ENCODE results near the gene MMP1. TPM values are rescaled to one million over a fixed set of nuclear protein-coding genes. Genes with fewer than 3 reads are reported as not detected.
"Not testable (repeated sequence)": the region's sequence is repeated elsewhere in the genome, so short reads cannot be mapped to it uniquely, and the experiment has no call there.

Gene MMP1
- total RNA-seq, 2 experiments from 2014 or later = not detected

DNA sequence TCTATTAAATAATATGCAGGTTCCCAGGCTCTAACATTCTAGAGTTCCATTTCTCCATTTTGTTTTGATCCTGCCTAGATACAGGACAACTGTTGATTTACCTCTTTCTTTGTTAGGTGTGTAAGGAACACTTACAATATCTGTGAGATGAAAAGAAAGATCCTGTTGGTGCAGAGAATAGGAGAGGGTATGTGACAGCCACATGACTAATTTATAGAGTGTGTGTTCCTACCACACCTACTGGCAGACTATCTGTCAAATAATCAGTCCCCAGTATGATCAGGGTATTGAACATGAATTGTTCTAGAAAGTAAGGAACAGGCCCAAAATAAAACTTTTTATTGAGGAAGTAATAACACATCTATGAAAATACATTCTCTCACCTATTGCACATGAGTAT, 27.8 kb downstream of the MMP1 start:
- DNase-seq = no peak
- ChIA-PET CTCF (no interaction called here), POLR2A (no interaction called here)
- no peaks in the 10 kb centered on the region for H3K9me3 Mint-ChIP-seq
- H3K4me3 Mint-ChIP-seq = no peak overlapping the region
- no peaks in the 10 kb centered on the region for H3K4me1 Mint-ChIP-seq
- peaks cover 10% of the 10 kb centered on the region for H3K27me3 Mint-ChIP-seq
- no peaks in the 10 kb centered on the region for H3K36me3 Mint-ChIP-seq (ENCODE audit: low read depth)
- H3K27ac Mint-ChIP-seq = no peak overlapping the region

DNA sequence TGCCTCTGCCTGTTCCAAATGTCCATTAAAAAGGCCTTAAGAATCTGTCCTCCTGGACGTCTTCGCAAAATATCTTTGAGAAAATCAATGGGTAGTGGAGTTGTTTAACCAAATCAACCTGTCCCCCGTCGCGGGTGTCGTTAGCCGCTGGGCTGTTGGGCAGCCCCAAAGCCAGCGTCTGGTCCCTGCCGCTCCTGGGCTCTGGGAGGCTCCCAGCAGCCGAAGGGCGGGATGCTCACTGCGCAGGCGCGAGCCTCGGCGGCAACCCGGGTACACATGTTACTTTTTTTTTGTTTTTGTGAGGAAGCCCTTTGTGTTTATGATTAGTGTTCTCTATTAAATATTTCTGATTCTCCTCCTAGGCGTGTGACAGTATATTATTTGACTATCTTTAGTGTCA, 30.2 kb downstream of the MMP1 start:
- Mint-ChIP-seq H3K27me3 (peaks cover 8% of the 10 kb centered on the region), H3K9me3 (no peaks in the 10 kb centered on the region), H3K4me3 (no peak overlapping the region), H3K27ac (no peak overlapping the region), H3K4me1 (no peaks in the 10 kb centered on the region), H3K36me3 (ENCODE audit: low read depth) (no peaks in the 10 kb centered on the region)
- POLR2A ChIA-PET = no interaction called here
- no peak for DNase-seq
- CTCF ChIA-PET = no interaction called here

DNA sequence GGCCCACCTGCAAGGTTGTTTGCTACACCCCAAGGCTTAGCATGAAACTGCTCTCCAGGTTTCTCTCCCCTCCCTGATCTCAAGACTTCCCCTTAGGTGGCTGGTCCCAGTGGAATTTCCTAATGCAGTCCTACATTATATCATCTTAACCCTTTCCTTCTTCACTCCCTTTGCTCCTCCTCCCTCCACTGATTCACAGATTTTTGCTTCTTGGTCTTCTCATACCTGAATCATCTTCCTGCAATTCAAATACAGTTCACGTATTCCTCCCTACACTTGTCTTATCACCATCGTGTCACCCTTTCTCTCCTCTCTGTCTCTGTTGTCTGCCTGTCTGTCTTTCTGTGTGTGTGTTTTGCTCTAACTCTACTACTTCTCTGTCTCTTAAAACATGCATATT, 34.5 kb downstream of the MMP1 start:
- H3K27ac Mint-ChIP-seq = no peak overlapping the region
- H3K36me3 Mint-ChIP-seq (ENCODE audit: low read depth) = no peaks in the 10 kb centered on the region
- peaks cover 9% of the 10 kb centered on the region for H3K27me3 Mint-ChIP-seq
- H3K4me3 Mint-ChIP-seq = no peak overlapping the region
- peaks cover 1% of the 10 kb centered on the region for H3K4me1 Mint-ChIP-seq
- no peak for DNase-seq
- ChIA-PET POLR2A (no interaction called here), CTCF (no interaction called here)
- no peaks in the 10 kb centered on the region for H3K9me3 Mint-ChIP-seq

GRCh38 chr11:102762361-102762767, 35.6 kb downstream of the MMP1 start:
- H3K4me3 Mint-ChIP-seq = no peak overlapping the region
- no peak for DNase-seq
- no peak overlapping the region for H3K27ac Mint-ChIP-seq
- POLR2A ChIA-PET = no interaction called here
- no peaks in the 10 kb centered on the region for H3K9me3 Mint-ChIP-seq
- peaks cover 12% of the 10 kb centered on the region for H3K27me3 Mint-ChIP-seq
- CTCF ChIA-PET = no interaction called here
- no peaks in the 10 kb centered on the region for H3K36me3 Mint-ChIP-seq (ENCODE audit: low read depth)
- H3K4me1 Mint-ChIP-seq = peaks cover 1% of the 10 kb centered on the region

DNA sequence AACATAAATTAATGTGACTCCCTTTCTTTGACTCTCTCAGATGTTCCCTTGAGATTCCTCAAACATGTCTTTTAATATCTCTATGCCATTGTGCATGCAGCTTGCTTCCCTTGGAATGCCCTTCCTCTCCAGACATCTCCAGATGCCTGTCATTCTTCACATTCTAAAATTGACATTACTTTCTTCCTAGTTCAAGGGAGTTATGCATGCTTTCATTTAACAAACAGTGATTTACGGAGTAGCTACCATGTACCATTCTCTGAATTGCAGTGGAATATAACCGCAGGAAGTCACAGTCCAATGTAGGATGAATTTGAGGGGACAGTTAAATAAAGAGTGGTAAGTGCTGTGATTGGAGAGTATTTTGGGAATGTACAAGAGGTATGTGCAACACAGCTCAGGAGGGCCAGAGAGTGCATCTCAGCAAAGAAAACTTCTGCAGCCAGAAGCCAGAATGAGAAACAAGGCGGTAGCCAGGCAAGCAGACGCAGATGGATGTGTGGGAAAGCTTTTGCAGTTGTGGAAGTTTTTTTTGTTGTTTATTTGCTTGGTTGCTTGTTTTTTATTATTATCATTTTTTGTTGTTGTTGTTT, 36.2 kb downstream of the MMP1 start:
- Mint-ChIP-seq H3K9me3 (no peaks in the 10 kb centered on the region), H3K27me3 (peaks cover 12% of the 10 kb centered on the region), H3K4me3 (no peak overlapping the region), H3K36me3 (ENCODE audit: low read depth) (no peaks in the 10 kb centered on the region), H3K4me1 (peaks cover 1% of the 10 kb centered on the region), H3K27ac (no peak overlapping the region)
- ChIA-PET CTCF (interaction anchor here (0.6 kb wide), 1 partner anchor 14 kb away, joined by 3 read pairs; no protein-coding TSS in a partner anchor), POLR2A (no interaction called here)
- DNase-seq = no peak

DNA sequence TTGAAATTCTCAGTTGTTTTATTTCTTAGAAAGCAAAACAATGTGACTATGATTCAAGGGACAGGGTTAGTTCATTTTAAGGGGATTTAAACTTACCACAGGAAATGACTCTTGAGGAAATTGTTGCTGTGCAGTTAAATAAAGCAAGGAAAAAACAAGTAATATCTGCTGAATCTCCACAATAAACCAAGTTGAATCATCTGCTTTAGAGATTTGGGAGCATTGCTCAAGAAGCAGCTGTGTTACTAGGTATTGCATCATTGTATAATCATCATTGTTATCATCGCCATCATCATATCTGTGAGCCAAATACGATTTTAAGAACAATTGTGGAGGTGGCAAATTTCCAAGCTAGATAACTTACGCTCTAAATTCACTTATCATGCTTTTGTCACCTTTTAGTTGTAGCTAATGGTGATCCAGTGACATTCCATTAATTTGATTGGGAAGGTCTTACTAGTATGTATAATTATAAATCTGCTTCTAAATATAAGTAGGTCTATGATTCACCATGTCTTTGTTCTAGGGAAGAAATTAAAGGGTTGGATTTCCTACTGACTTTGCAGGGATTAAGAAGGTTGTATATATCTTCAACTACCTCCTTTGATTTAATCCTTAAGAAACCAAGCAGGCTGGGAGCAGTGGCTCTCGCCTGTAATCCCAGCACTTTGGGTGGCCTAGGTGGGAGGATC, 37.5 kb downstream of the MMP1 start:
- no peak for DNase-seq
- no peak overlapping the region for H3K4me3 Mint-ChIP-seq
- ChIA-PET POLR2A (no interaction called here), CTCF (no interaction called here)
- no peak overlapping the region for H3K27ac Mint-ChIP-seq
- H3K4me1 Mint-ChIP-seq = peaks cover 1% of the 10 kb centered on the region
- H3K9me3 Mint-ChIP-seq = no peaks in the 10 kb centered on the region
- H3K27me3 Mint-ChIP-seq = peaks cover 12% of the 10 kb centered on the region
- H3K36me3 Mint-ChIP-seq (ENCODE audit: low read depth) = no peaks in the 10 kb centered on the region

GRCh38 chr11:102757823-102758549, 40.0 kb downstream of the MMP1 start:
- H3K36me3 Mint-ChIP-seq (ENCODE audit: low read depth) = no peaks in the 10 kb centered on the region
- no peak overlapping the region for H3K4me3 Mint-ChIP-seq
- no peak for DNase-seq
- ChIA-PET POLR2A (no interaction called here), CTCF (no interaction called here)
- H3K9me3 Mint-ChIP-seq = no peaks in the 10 kb centered on the region
- no peak overlapping the region for H3K27ac Mint-ChIP-seq
- peaks cover 15% of the 10 kb centered on the region for H3K27me3 Mint-ChIP-seq
- peaks cover 1% of the 10 kb centered on the region for H3K4me1 Mint-ChIP-seq

DNA sequence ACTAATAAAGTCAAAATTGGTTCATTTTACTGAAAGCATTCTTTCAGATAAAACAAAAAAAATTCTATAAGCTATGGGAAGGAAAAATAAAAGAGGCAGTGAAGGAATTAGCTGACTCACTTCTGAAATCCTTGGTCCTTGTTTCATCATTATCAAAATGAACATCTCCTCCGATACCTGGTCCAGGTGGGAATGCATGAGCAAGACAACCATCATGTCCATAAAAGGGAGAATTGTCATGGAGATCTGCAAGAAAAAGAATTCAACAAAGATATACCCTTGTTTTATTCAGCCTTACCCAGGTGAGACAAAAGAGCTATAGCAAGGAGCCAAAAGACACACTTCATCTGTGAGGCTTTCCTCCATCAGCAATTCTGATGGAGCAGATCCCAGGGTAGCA, 44.7 kb downstream of the MMP1 start:
- H3K9me3 Mint-ChIP-seq = no peaks in the 10 kb centered on the region
- POLR2A ChIA-PET = no interaction called here
- H3K27ac Mint-ChIP-seq = no peak overlapping the region
- no peaks in the 10 kb centered on the region for H3K36me3 Mint-ChIP-seq (ENCODE audit: low read depth)
- DNase-seq = no peak
- CTCF ChIA-PET = no interaction called here
- H3K27me3 Mint-ChIP-seq = peaks cover 7% of the 10 kb centered on the region
- no peaks in the 10 kb centered on the region for H3K4me1 Mint-ChIP-seq
- no peak overlapping the region for H3K4me3 Mint-ChIP-seq

DNA sequence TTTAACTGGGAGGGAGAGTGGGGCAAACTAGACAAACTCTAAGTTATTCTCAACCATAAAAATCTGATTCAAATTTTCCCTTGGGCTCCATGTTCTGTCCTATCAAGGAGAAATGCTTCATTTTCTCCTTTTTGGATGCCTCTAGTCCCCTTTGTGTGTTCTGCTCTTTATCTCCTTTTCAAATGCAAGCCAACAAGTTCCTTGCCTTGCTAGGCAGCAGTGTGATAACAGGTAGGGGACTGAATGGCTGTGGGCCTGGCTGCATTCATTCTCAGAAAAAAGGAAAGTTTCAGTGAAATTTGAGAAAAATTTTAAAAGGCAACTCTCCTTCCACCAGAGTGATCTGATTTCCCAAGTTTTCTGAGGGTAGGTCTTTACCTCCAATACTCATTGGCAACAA, 46.3 kb downstream of the MMP1 start:
- H3K27ac Mint-ChIP-seq = no peak overlapping the region
- ChIA-PET CTCF (no interaction called here), POLR2A (no interaction called here)
- peaks cover 5% of the 10 kb centered on the region for H3K27me3 Mint-ChIP-seq
- no peaks in the 10 kb centered on the region for H3K36me3 Mint-ChIP-seq (ENCODE audit: low read depth)
- DNase-seq = no peak
- H3K4me3 Mint-ChIP-seq = no peak overlapping the region
- no peaks in the 10 kb centered on the region for H3K4me1 Mint-ChIP-seq
- H3K9me3 Mint-ChIP-seq = no peaks in the 10 kb centered on the region

- H3K36me3 Mint-ChIP-seq (ENCODE audit: low read depth) = no peaks in the 10 kb centered on the region
- H3K4me1 Mint-ChIP-seq = no peaks in the 10 kb centered on the region
- CTCF ChIA-PET = no interaction called here
These were observed 48.7 kb downstream of the MMP1 start for GRCh38 chr11:102749101-102749722.

DNA sequence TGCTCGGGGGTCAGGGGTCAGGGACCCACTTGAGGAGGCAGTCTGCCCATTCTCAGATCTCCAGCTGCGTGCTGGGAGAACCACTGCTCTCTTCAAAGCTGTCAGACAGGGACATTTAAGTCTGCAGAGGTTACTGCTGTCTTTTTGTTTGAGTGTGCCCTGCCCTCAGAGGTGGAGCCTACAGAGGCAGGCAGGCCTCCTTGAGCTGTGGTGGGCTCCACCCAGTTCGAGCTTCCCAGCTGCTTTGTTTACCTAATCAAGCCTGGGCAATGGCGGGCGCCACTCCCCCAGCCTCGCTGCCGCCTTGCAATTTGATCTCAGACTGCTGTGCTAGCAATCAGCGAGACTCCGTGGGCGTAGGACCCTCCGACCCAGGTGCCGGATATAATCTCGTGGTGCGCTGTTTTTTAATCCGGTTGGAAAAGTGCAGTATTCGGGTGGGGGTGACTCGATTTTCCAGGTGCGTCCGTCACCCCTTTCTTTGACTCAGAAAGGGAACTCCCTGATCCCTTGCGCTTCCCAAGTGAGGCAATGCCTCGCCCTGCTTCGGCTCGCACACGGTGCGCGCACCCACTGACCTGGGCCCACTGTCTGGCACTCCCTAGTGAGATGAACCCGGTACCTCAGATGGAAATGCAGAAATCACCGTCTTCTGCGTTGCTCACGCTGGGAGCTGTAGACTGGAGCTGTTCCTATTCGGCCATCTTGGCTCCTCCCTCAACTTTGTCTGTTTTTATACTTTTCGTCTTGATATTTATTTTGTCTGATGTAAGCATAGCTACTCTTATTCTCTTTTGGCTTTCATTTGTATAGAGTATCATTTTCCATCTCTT, 51.0 kb downstream of the MMP1 start:
- H3K27me3 Mint-ChIP-seq; DNase-seq; H3K27ac Mint-ChIP-seq; H3K4me3 Mint-ChIP-seq; H3K9me3 Mint-ChIP-seq; POLR2A ChIA-PET; H3K4me1 Mint-ChIP-seq; H3K36me3 Mint-ChIP-seq (ENCODE audit: low read depth): not testable (repeated sequence)
- CTCF ChIA-PET = interaction anchor here (0.6 kb wide), 1 partner anchor 14 kb away, joined by 3 read pairs; no protein-coding TSS in a partner anchor

More at GRCh38 chr11:102749101-102749722, 48.7 kb downstream of the MMP1 start:
- Mint-ChIP-seq H3K9me3 (peaks cover 2% of the 10 kb centered on the region), H3K27me3 (peaks cover 5% of the 10 kb centered on the region), H3K4me3 (no peak overlapping the region), H3K27ac (no peak overlapping the region)
- no peak for DNase-seq
- POLR2A ChIA-PET = no interaction called here

Data from activated CD4-positive, alpha-beta T cell treated with anti-CD3 and anti-CD28 coated beads, Interleukin-2, amount 10 ng/mL, durations not matched to agents 7 days and 5 days (primary cell).